PC-9 (cell line): ENCODE measurements around the gene IL3. TPM values are rescaled to one million over a fixed set of nuclear protein-coding genes. Genes with fewer than 3 reads are reported as not detected.

Experiments
- BruUV-seq: library from RNA; stranded (reverse); fragments of 400-500 nt; replicated peaks from 2 replicates; lab custom pipeline; 2021; lab: Mats Ljungman, UMichigan
- CTCF ChIA-PET: fragments of 300-600 bp; sonication (Branson Sonifier 250); formaldehyde crosslinking; loops from one replicate; lab custom pipeline; 2022; ENCODE audit warnings: antibody characterized with exemption; lab: Charles Lee
- POLR2A ChIA-PET: fragments of 300-600 bp; sonication (Branson Sonifier 250); formaldehyde crosslinking; loops from one replicate; lab custom pipeline; 2022; ENCODE audit warnings: antibody characterized with exemption; ENCODE audit not compliant: unreplicated experiment; lab: Charles Lee
- DNase-seq, 2 experiments: peaks; one replicate each; pipeline versions ENCODE4 v3.0.0 to v3.0.0-alpha.2; 2015 to 2022; ENCODE audit warnings: mixed read lengths in 1 of 2
- H2AFZ ChIP-seq: fragments of 200-600 bp; sonication (generic); 2 replicates; pipeline ENCODE4 v1.8.1; 2017; ENCODE audit warnings: antibody characterized with exemption
- H3F3A ChIP-seq: fragments of 200-600 bp; sonication (generic); 2 replicates; pipeline ENCODE4 v1.8.1; 2017; ENCODE audit warnings: antibody characterized with exemption, mild to moderate bottlenecking, low read depth; ENCODE audit not compliant: insufficient read depth
- H3K27ac ChIP-seq: fragments of 200-600 bp; sonication (generic); 2 replicates; pipeline ENCODE4 v1.6.1; 2016; ENCODE audit warnings: mixed run types
- H3K27me3 ChIP-seq: fragments of 200-600 bp; sonication (generic); 2 replicates; pipeline ENCODE4 v1.6.1; 2016; ENCODE audit warnings: low read depth, mixed run types; ENCODE audit not compliant: insufficient read depth
- H3K36me3 ChIP-seq: fragments of 200-600 bp; sonication (generic); 2 replicates; pipeline ENCODE4 v1.6.1; 2016; ENCODE audit warnings: low read depth, mixed run types
- H3K4me1 ChIP-seq: fragments of 200-600 bp; sonication (generic); replicated peaks from 2 replicates; pipeline ENCODE4 v1.6.1; 2016; ENCODE audit warnings: mixed run types; ENCODE audit not compliant: insufficient read depth
- H3K4me2 ChIP-seq: fragments of 200-600 bp; sonication (generic); 2 replicates; pipeline ENCODE4 v1.6.1; 2017; ENCODE audit warnings: mixed run types
- H3K4me3 ChIP-seq: fragments of 200-600 bp; sonication (generic); 2 replicates; pipeline ENCODE4 v1.6.1; 2016; ENCODE audit warnings: mixed run types
- H3K79me2 ChIP-seq: fragments of 200-600 bp; sonication (generic); 2 replicates; pipeline ENCODE4 v1.6.1; 2017; ENCODE audit warnings: low read depth, mixed run types
- H3K9me2 ChIP-seq: fragments of 200-600 bp; sonication (generic); 2 replicates; pipeline ENCODE4 v1.8.1; 2017; ENCODE audit warnings: mild to moderate bottlenecking; ENCODE audit not compliant: insufficient read depth
- H3K9me3 ChIP-seq: fragments of 200-600 bp; sonication (generic); 2 replicates; pipeline ENCODE4 v1.8.1; 2016; ENCODE audit warnings: low read depth; ENCODE audit not compliant: insufficient read depth
- H4K20me1 ChIP-seq: fragments of 200-600 bp; sonication (generic); 2 replicates; pipeline ENCODE4 v1.8.1; 2017; ENCODE audit not compliant: insufficient read depth
- EZH2 ChIP-seq: fragments of 200-600 bp; sonication (generic); IDR thresholded peaks from 2 replicates; pipeline ENCODE4 v1.8.0; 2017; ENCODE audit warnings: antibody characterized with exemption, low read depth
- intact Hi-C: fragments of 100-400 bp; cut with micrococcal nuclease; formaldehyde crosslinking; loops from one replicate; pipeline ENCODE4 v1.10.0; 2022; ENCODE audit not compliant: unreplicated experiment
- total RNA-seq: library from RNA; stranded (reverse); gene quantifications from 2 replicates; pipeline ENCODE4 v1.2.3, GENCODE V29; 2021
- TF ChIP-seq, protein P1 (sequence below): fragments of 200-600 bp; sonication (generic); conservative IDR thresholded peaks from 2 replicates; pipeline ENCODE4 v1.6.1; 2017; ENCODE audit warnings: mixed run types, antibody characterized with exemption, mild to moderate bottlenecking, moderate library complexity

IL3 gene
- total RNA-seq, 1 experiment from 2014 or later = not detected

DNA sequence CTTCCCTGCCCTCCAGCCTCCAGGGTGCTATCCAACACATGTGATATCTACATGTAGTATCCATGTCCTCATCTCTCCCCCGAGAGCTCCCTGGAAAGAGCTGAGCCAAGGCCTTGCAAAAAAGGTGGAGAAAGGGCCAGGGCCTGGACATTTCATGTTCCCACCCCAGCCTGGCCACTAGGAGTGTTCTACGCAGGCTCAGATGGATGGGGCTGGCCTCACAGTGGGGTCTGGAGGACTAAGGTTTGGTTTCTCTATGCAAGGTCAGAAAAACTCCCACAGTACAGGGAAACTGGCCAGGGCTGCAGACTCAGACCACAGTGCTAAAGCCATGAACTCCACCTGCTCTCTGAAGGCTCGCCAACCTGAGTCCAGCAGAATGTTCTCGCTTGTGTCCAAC lies 11.6 kb downstream of the IL3 start:
- DNase-seq = no peak

DNA sequence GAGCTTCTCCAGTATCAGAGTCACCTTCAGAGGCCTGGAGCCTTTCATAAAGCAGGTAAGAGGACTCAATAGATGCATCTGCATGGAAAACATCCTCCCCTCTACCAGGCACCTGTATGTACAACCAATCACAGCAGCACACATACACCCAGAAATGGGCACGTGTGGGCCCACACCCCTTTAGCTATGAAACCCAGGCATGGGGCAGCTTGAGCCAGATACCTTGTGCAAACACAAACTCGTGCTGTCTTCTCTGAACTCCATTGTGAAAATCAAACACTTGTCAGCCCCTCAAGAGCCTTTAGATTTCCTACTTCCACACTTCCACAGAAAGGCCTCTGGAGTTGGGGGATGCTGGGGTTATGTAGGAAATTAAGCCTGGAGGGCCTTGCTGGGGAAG lies 12.1 kb downstream of the IL3 start:
- Histone ChIP-seq H3K27me3 (no peaks in the 10 kb centered on the region), H3K9me2 (no peaks in the 10 kb centered on the region), H3K27ac (peak overlapping the region; percentile 83), H3K79me2 (no peaks in the 10 kb centered on the region), H2AFZ (no peak overlapping the region), H3K4me1 (peaks cover 40% of the 10 kb centered on the region), H4K20me1 (no peaks in the 10 kb centered on the region), H3K4me3 (no peak overlapping the region), H3K9me3 (no peaks in the 10 kb centered on the region), H3F3A (peaks cover 20% of the 10 kb centered on the region; the same call in 1 of the 2 replicates), H3K4me2 (peak overlapping the region; percentile 70; the same call in 1 of the 2 replicates), H3K36me3 (no peaks in the 10 kb centered on the region)
- no peak for TF ChIP-seq EZH2
- TF ChIP-seq, protein P1, sequence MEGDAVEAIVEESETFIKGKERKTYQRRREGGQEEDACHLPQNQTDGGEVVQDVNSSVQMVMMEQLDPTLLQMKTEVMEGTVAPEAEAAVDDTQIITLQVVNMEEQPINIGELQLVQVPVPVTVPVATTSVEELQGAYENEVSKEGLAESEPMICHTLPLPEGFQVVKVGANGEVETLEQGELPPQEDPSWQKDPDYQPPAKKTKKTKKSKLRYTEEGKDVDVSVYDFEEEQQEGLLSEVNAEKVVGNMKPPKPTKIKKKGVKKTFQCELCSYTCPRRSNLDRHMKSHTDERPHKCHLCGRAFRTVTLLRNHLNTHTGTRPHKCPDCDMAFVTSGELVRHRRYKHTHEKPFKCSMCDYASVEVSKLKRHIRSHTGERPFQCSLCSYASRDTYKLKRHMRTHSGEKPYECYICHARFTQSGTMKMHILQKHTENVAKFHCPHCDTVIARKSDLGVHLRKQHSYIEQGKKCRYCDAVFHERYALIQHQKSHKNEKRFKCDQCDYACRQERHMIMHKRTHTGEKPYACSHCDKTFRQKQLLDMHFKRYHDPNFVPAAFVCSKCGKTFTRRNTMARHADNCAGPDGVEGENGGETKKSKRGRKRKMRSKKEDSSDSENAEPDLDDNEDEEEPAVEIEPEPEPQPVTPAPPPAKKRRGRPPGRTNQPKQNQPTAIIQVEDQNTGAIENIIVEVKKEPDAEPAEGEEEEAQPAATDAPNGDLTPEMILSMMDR = no peak
- intact Hi-C loops = no loop called here
- no TSS peak for BruUV-seq
- DNase-seq = no peak
- ChIA-PET CTCF (interaction anchor here (0.6 kb wide), 1 partner anchor 62 kb away, joined by 7 read pairs; no protein-coding TSS in a partner anchor), POLR2A (no interaction called here)

More for the DNA sequence above, 11.6 kb downstream of the IL3 start:
- Histone ChIP-seq H2AFZ (no peak overlapping the region), H3K36me3 (no peaks in the 10 kb centered on the region), H3K79me2 (no peaks in the 10 kb centered on the region), H3K27me3 (no peaks in the 10 kb centered on the region), H3F3A (peaks cover 20% of the 10 kb centered on the region; the same call in 1 of the 2 replicates), H3K27ac (no peak overlapping the region), H3K4me2 (no peak overlapping the region), H4K20me1 (no peaks in the 10 kb centered on the region), H3K9me2 (no peaks in the 10 kb centered on the region), H3K4me1 (peaks cover 40% of the 10 kb centered on the region), H3K9me3 (no peaks in the 10 kb centered on the region), H3K4me3 (no peak overlapping the region)
- TF ChIP-seq EZH2 = no peak
- TF ChIP-seq, protein P1 = no peak
- intact Hi-C loops = no loop called here
- BruUV-seq = no TSS peak
- CTCF ChIA-PET = interaction anchor here (0.6 kb wide), 2 partner anchors 62 to 121 kb away, joined by 3 to 7 read pairs; no protein-coding TSS in a partner anchor
- POLR2A ChIA-PET = no interaction called here

DNA sequence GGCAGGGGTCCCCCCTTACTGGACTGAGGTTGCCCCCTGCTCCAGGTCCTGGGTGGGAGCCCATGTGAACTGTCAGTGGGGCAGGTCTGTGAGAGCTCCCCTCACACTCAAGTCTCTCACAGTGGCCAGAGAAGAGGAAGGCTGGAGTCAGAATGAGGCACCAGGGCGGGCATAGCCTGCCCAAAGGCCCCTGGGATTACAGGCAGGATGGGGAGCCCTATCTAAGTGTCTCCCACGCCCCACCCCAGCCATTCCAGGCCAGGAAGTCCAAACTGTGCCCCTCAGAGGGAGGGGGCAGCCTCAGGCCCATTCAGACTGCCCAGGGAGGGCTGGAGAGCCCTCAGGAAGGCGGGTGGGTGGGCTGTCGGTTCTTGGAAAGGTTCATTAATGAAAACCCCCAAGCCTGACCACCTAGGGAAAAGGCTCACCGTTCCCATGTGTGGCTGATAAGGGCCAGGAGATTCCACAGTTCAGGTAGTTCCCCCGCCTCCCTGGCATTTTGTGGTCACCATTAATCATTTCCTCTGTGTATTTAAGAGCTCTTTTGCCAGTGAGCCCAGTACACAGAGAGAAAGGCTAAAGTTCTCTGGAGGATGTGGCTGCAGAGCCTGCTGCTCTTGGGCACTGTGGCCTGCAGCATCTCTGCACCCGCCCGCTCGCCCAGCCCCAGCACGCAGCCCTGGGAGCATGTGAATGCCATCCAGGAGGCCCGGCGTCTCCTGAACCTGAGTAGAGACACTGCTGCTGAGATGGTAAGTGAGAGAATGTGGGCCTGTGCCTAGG lies 13.0 kb downstream of the IL3 start, which contains the start of gene CSF2:
TSS of gene CSF2 (plus strand) at position 559 of the 783 bp plus-strand sequence. CDS start at position 594, 35 bp downstream.
- Histone ChIP-seq H3K27ac (peak within 1 kb of the TSS; percentile 83), H3K27me3 (no peaks in the 10 kb centered on the region), H2AFZ (peak within 1 kb of the TSS; percentile 49; the same call in 1 of the 2 replicates), H3K4me3 (no peak within 1 kb of the TSS), H3K36me3 (no peaks in the 10 kb centered on the region), H3K4me1 (peaks cover 40% of the 10 kb centered on the region), H3K9me2 (no peaks in the 10 kb centered on the region), H3K4me2 (peak within 1 kb of the TSS; percentile 70), H4K20me1 (no peaks in the 10 kb centered on the region), H3K79me2 (no peaks in the 10 kb centered on the region), H3F3A (peaks cover 20% of the 10 kb centered on the region; the same call in 1 of the 2 replicates), H3K9me3 (no peaks in the 10 kb centered on the region)
- DNase-seq = peak; percentile 50 to 78
- no peak for TF ChIP-seq EZH2
- TF ChIP-seq, protein P1 = no peak
- intact Hi-C loops = loop anchor here (1.0 to 2.0 kb wide), 2 partner anchors 29 to 296 kb away; partner anchors contain the start of gene SLC22A5
- CTCF ChIA-PET = interaction anchor here (0.5 kb wide), 1 partner anchor 1905 kb away, joined by 14 read pairs; no protein-coding TSS in a partner anchor
- BruUV-seq = no TSS peak
- POLR2A ChIA-PET = interaction anchor here (0.7 kb wide), 1 partner anchor 353 kb away, joined by 3 read pairs; no protein-coding TSS in a partner anchor
